IPS DF 4.7 (cell line): Measurements from ENCODE around the gene SFXN5.

Source experiments
- DNase-seq: peaks from one replicate; pipeline ENCODE4 v3.0.0-alpha.2; 2013; ENCODE audit warnings: low spot score; ENCODE audit errors: extremely low read depth

The SFXN5 gene

DNA sequence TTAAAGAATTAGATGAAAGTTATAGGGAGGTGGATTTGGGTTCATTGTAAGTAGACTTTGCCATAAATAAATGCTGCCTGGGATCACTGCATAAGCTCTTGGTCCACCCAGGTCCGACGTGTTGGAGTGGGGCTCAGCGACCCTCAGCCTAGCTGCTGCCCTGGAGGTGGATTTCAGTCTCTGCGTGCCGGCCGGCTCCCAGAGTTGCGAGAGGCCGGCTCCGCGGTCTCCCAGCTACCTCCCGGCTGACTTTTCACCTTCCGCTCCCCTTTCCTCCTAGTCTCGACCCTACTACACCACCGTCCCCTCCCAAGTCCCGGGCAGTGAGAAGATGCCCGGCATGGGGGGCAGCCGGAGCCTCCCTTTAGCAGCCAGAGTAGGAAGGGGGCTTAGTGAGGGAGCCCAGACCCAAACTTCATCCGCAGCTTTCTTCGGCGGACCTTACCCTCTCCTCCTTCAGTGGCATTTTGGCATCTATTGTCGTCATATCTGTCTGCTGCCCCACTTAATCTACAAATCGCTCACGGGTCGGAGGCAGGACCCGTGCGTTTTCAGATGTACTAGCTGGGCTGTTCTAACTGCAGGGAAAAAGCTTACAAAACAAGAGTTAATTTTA lies 146.1 kb downstream of the SFXN5 start:
- no peak for DNase-seq

DNA sequence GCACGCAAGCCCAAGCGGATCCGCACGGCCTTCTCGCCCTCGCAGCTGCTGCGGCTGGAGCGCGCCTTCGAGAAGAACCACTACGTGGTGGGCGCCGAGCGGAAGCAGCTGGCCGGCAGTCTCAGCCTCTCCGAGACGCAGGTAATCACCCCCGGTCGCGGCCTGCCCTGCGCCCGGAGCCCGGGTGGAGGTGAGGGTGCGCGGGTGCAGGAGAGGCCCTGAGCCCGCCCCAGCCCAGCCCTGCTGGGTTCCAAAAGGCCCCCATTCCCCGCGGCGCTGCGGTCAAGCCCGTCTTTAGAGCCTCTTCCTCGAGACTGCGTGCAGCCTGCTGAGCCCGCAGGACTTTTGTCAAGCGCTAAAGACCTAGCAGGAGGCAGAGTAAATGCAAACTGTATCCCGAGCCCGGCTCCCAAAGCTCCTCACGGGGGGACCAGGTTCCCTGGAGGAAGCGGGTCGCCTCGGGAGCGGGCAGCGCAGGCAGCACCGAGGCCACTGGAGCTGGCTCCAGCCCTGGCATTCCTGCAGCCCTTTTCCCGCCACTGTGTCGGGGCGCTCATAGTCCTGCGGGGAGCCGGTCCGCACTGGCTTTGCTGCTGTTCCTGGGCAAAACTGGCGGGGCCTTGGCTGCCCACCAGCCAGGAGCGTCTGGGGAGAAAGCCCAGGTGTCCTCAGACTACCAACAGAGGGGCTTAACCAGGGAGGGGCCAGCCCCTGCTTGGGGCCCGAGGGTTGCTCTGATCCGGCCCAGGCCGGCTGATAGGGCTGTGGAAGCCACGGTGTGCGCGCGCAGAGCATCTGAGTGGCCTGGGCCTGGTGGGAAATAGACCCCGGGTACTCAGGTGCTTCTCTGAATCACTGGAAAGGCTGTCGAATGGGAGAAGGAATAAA lies 146.9 kb downstream of the SFXN5 start:
- no peak for DNase-seq

DNA sequence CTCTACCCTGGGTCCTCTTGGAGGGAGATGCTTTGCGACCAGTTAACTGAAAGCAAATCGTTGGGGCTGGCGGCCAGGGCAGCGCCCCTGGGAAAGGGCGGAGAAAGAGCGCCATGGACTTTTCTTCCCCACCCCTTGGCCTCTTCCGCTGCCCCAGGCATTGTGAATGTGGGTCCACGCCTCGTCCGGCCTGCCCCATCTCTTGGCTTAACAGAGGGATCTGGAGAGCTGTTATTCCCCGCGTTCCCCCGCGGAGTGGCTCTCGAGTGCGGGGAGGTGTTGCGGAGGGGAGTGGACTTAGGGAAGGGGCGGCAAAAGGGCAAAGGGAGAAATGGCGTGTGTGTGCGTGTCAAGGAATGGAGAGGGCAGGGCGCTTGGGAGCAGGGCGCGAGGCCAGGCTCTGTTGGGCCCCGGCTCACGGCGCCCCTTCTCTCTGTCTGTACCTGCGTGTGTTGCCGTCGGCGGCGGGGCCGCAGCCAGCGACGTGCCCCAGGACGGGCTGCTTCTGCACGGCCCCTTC lies 147.6 kb downstream of the SFXN5 start:
- no peak for DNase-seq

- DNase-seq, result no peak
Measured at GRCh38 chr2:72921853-72922252, 149.7 kb downstream of the SFXN5 start.

- no peak for DNase-seq
Measured at GRCh38 chr2:72921088-72921851, 150.2 kb downstream of the SFXN5 start.

DNA sequence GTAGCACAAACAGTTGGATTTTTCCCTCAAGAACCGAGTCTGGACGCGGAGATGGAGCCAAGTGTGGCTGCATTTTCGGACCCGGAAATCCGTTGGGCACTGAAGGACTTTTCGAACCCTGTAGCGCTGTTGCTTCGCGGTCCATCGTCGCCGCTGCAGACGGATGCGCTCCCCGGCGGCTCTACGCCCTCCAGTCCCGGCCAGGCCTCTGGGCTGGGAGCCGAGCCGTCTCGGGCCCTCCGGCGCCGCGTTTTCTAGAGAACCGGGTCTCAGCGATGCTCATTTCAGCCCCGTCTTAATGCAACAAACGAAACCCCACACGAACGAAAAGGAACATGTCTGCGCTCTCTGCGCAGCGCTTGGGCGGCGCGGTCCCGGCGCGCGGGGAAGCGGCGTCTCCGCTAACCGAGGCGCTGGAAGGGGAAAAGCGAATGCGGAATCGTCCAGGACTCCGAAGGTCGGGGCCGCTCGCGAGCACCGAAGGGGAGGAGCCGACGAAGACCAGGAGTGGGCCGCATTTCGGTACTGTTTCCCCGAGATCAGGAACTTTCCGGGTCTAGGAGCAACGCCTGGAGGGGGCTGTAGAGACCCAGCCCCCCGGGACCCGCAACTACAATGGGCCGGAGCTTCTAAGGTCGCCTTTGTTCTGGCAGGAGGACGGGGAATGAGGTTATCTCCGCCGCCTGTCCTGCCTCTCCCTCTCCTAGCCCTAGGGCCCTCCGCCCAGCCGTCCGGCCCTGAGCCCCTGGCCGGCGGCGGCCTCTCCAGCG lies 151.0 kb downstream of the SFXN5 start:
- no peak for DNase-seq

GRCh38 chr2:72919414-72920317 lies 151.8 kb downstream of the SFXN5 start:
- DNase-seq, result no peak

DNA sequence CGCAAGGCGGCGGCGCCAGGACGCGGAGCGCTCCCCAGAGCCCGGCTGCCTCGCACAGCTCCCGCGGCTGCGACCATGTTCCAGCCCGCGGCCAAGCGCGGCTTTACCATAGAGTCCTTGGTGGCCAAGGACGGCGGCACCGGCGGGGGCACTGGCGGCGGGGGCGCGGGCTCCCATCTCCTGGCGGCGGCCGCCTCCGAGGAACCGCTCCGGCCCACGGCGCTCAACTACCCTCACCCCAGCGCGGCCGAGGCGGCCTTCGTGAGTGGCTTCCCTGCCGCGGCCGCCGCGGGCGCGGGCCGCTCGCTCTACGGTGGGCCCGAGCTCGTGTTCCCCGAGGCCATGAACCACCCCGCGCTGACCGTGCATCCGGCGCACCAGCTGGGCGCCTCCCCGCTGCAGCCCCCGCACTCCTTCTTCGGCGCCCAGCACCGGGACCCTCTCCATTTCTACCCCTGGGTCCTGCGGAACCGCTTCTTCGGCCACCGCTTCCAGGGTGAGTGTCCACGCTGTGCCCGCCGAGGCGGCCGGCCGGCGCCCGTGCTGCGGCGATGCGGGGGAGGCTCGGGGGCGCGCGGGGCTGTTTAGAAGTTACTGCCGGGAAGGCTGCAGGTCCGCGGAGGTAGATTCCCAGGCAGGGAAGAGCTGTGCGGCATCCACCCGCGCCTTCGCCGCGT lies 153.5 kb downstream of the SFXN5 start:
- DNase-seq, result no peak

DNA sequence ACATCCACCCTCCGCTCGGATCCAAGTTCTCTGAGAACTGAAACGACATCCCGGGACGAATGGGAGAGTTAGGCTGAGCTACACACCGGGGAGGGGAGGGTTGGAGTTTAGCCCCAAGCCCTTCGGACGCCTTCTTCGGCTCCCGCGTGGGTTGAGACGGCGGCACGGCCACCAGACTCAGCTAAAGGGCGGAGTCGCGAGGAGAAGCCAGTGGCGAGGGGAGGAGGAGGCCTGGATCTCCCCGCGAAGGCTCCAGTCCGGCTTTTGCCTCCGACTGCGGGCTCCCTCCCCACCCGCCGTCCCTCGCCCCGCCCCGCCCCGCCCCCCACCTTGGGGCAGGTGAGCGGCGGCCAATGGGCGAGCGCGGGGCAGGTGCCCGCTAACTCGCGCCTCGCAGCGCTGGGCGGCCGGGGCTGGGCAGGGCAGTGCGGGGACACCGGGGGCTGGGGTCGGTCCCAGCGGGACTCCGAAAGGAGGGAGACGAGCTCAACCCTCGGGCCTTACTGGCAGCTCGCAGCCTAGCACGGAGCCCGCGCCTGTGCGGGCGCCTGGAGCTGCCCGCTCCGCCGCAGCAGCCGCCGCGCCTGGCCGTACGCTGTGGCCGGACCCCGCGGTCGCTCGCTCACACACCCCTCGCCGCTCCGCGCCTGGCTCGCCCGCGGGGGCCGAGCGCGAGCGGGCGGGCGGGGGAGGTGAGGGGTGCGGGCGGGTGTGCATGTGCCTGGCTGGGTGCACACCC lies 154.2 kb downstream of the SFXN5 start, which contains the start of gene EMX1:
Gene EMX1, plus strand, starts transcription at position 382 of the 739 bp plus-strand sequence. Its CDS starts 334 bp downstream, at position 716.
- no peak for DNase-seq

DNA sequence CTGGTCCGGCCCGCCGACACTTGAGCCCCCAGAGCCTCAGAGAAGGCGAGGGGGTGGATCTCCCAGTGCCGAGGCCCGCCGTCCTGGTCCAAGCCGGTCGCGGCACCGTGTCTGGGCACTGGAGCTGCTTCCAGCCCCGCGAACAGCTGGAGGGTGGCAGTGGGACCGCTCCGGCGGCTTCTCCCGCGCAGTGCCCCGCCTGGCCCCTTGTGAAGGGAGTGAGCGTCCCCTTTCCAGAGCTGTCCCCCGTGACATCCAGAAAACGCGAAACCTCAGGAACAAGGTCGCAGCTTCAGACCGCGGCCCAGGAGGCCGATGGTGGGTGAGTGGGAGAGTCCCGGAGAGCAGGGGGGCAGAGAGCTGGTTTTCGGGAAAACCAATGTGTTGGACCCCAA lies 154.8 kb downstream of the SFXN5 start:
- no peak for DNase-seq

GRCh38 chr2:72915907-72916742 lies 155.4 kb downstream of the SFXN5 start:
- no peak for DNase-seq

- no peak for DNase-seq
Measured at GRCh38 chr2:72915320-72915906, 156.1 kb downstream of the SFXN5 start.

- DNase-seq, result no peak
Measured at GRCh38 chr2:72914589-72915319, 156.8 kb downstream of the SFXN5 start.

DNA sequence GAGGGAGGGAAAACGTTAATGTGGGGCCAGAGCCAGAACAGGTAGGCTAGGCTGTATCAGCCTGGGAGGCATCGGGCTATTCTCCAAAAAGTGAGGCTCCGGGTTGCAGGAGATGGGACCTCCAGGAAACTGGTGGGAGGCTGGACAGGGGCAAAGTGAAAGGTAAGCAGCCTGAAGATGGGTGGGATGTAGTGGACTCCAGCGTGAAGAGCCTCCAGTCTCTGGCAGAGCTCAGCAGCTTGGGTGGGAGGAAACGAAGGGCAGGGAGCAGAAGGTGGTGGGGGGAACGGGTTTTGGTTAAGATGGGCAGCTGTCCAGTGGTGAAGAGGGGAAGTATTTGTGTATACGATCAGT lies 157.3 kb downstream of the SFXN5 start:
- DNase-seq, result no peak

GRCh38 chr2:72913486-72914205 lies 157.9 kb downstream of the SFXN5 start:
- no peak for DNase-seq

GRCh38 chr2:72911256-72911655 lies 160.3 kb downstream of the SFXN5 start:
- DNase-seq, result no peak
